Heart left ventricle (tissue), 16 donors: ENCODE measurements around the gene ZCCHC13. TPM values are rescaled to one million over a fixed set of nuclear protein-coding genes. Genes with fewer than 3 reads are reported as not detected.

Experiments
- ATAC-seq, 4 donors: fragments of 200-7000 bp; cut with Tn5 transposase; one replicate each; pipeline ENCODE4 v1.9.1; 2020 to 2022; ENCODE audit warnings: moderate library complexity in 4 of 4, mild to moderate bottlenecking in 3 of 4, moderate number of reproducible peaks in 1 of 4
- DNase-seq, 5 donors: peaks; one replicate each; pipeline ENCODE4 v3.0.0-alpha.2; 2020
- H3K27ac ChIP-seq, 12 donors: fragments of 200-600 bp; sonication (generic) in 4 of 12; one replicate each; pipeline versions ENCODE4 v1.5.0 to v1.8.0; 2016 to 2022; ENCODE audit warnings: mild to moderate bottlenecking in 2 of 12
- H3K27me3 ChIP-seq, 9 donors: fragments of 200-600 bp; sonication (generic) in 2 of 9; one replicate each; pipeline versions ENCODE4 v1.5.1 to v1.8.0; 2016 to 2022; ENCODE audit warnings: mild to moderate bottlenecking in 3 of 9
- H3K36me3 ChIP-seq, 9 donors: fragments of 200-600 bp; sonication (generic) in 2 of 9; one replicate each; pipeline versions ENCODE4 v1.5.0 to v1.8.0; 2018 to 2022; ENCODE audit warnings: mild to moderate bottlenecking in 2 of 9
- H3K4me1 ChIP-seq, 12 donors: fragments of 200-600 bp; sonication (generic) in 4 of 12; one replicate each; pipeline versions ENCODE4 v1.5.0 to v1.8.0; 2016 to 2022; ENCODE audit warnings: mild to moderate bottlenecking in 3 of 12
- H3K4me3 ChIP-seq, 12 donors: fragments of 200-600 bp; sonication (generic) in 4 of 12; one replicate each; pipeline versions ENCODE4 v1.5.0 to v1.8.0; 2017 to 2022; ENCODE audit warnings: mild to moderate bottlenecking in 9 of 12, moderate library complexity in 4 of 12
- H3K9me3 ChIP-seq, 12 donors: fragments of 200-600 bp; sonication (generic) in 4 of 12; one replicate each; pipeline versions ENCODE4 v1.5.0 to v1.8.0; 2016 to 2022; ENCODE audit warnings: mild to moderate bottlenecking in 1 of 12
- CTCF ChIP-seq, 12 donors: fragments of 200-600 bp; sonication (generic) in 4 of 12; IDR thresholded peaks; one replicate each; pipeline versions ENCODE4 v1.5.0 to v1.8.0; 2018 to 2022; ENCODE audit warnings: antibody characterized with exemption in 12 of 12, mild to moderate bottlenecking in 5 of 12
- POLR2A ChIP-seq, 2 donors: fragments of 450-650 bp; IDR thresholded peaks; one replicate each; pipeline ENCODE4 v1.6.1; 2017; ENCODE audit warnings: antibody characterized with exemption in 2 of 2, mild to moderate bottlenecking in 2 of 2, moderate library complexity in 2 of 2
- WGBS, 4 donors: extraction: QIAGEN DNeasy Blood & Tissue Kit in 2 of 4; methylation state at CpG; one replicate each; pipeline versions ENCODE4 v1.1.5 to v1.1.7; 2013 to 2018; 5-methylcytosine and 5-hydroxymethylcytosine counted together
- intact Hi-C, 10 donors: fragments of 100-400 bp; cut with DNase I; formaldehyde crosslinking; loops; one replicate each; pipeline versions ENCODE4 v1.11.1 to v1.14.2; 2022
- microRNA counts, 2 donors: library from miRNA; unstranded; fragments of <30 nt; microRNA quantifications; one replicate each; lab custom pipeline; 2016
- microRNA-seq, 4 donors: library from miRNA; unstranded; fragments of <30 nt; microRNA quantifications; one replicate each; pipeline versions ENCODE4 to v1.2.0, GENCODE V29; 2017 to 2020
- polyA plus RNA-seq, 2 donors: library from polyadenylated mRNA; stranded (reverse); fragments of 200-250 nt; gene quantifications; one replicate each; pipeline ENCODE4 v1.2.3, GENCODE V29; 2013
- total RNA-seq, 9 donors: library from RNA; depleted of rRNA in 2 of 9; stranded (reverse); fragments of >200 nt in 2 of 9; fragmentation: NEBNext Ultra II Directional in 3 of 9; extraction: Animal tissue kit (Norgen Biotek cat#: 25700) in 3 of 9; gene quantifications; one replicate each; pipeline versions ENCODE4 v1.1.0 to v1.2.4, GENCODE V29; 2016 to 2023
- donor health status: ischemic (EF 13 %, LVEDD 7.1; RV severe dilation, severe dysfunction).
- donor health status: healthy with polysubstance abuse.
- donor health status: DM: no; HTN: yes; CAD: no.
- donor health status: DM: no; HTN: no; CAD: no.
- donor health status: ischemic (EF 25% LVEDD 6.9; RV normal size, moderate dysfunction).
- donor health status: ischemic (EF 25% LVEDD 5.7; RV mildly dilated, moderate dysfunction).
- donor health status: healthy.
- donor health status: DM: yes; HTN: yes; CAD: no.
- donor health status: ischemic (EF 35%, LVEDD 5.7; RV mildly dilated, moderate dysfunction).
- donor health status: nonischemic (EF 11% LVEDD 7.7; RV severe dilation, severe dysfunction).
- donor health status: DM: yes; HTN: yes; CAD: no.
- donor health status: PGD.
- donor health status: ischemic (EF 29% LVEDD 5.4; RV normal size, mild dysfunction).
- donor health status: nonischemic (EF 23%, LVEDD 6.1; RV moderate dilation, normal function).

The ZCCHC13 gene
- total and polyA plus RNA-seq, 11 donors: not detected

- H3K27ac ChIP-seq: no peak overlapping the region
- intact Hi-C loops: no loop called here
- no peaks in the 10 kb centered on the region for H3K4me1 ChIP-seq
- H3K27me3 ChIP-seq: peaks cover 0 to 19% (median 0%) of the 10 kb centered on the region in 9 donors
- DNase-seq (no peak), ATAC-seq (no peak)
- H3K9me3 ChIP-seq: no peaks in the 10 kb centered on the region
- H3K4me3 ChIP-seq: no peak overlapping the region
- no peaks in the 10 kb centered on the region for H3K36me3 ChIP-seq
- 53 to 74% (median 70%) methylated on average over 4 of the region's 4 CpGs for whole genome bisulfite sequencing, 4 donors
- TF ChIP-seq CTCF (IDR thresholded peaks at IDR 0.05): no peak
- no peak for TF ChIP-seq POLR2A (IDR thresholded peaks at IDR 0.05)
Measured at GRCh38 chrX:74351760-74352159, 47.8 kb downstream of the ZCCHC13 start.

- Histone ChIP-seq H3K27ac (no peak overlapping the region), H3K27me3 (peaks cover 0 to 19% (median 0%) of the 10 kb centered on the region in 9 donors), H3K4me1 (no peaks in the 10 kb centered on the region), H3K36me3 (no peaks in the 10 kb centered on the region), H3K9me3 (no peaks in the 10 kb centered on the region), H3K4me3 (no peak overlapping the region)
- ATAC-seq (no peak), DNase-seq (no peak)
- WGBS, 4 donors: 50 to 88% (median 77%) methylated on average over 1 of the region's 1 CpG
- no peak for TF ChIP-seq POLR2A (IDR thresholded peaks at IDR 0.05)
- TF ChIP-seq CTCF (IDR thresholded peaks at IDR 0.05): no peak
- intact Hi-C loops: no loop called here
Measured at GRCh38 chrX:74353984-74354383, 50.0 kb downstream of the ZCCHC13 start.

MicroRNAs within 50 kb of the gene (microRNA counts, 767-probe panel; counts per million panel counts)
- microRNA hsa-miR-374a-5p (lab: Ali Mortazavi, UCI) (3,994 to 4,340 counts per million in 2 donors), microRNA hsa-miR-545-3p (lab: Ali Mortazavi, UCI) (71.6 to 758 counts per million in 2 donors)

Small RNAs within 50 kb of the gene (microRNA-seq; reads per million reads assigned to microRNA genes)
- 118 to 417 (median 238) reads per million in 4 donors for gene MIR374A
- 1.4 to 4.0 (median 2.1) reads per million in 4 donors for gene MIR545

Other genes starting within 250 kb of the ZCCHC13 start
- gene SLC16A2, start 117.3 kb downstream of the ZCCHC13 start, total RNA-seq: 10 to 100 TPM in 2 of 9 donors, 1 to 10 TPM in 7; 4.7 to 12.1 (median 7.2) TPM
- 1 to 10 TPM; 2.2 to 7.7 TPM for gene SLC16A2, start 117.3 kb downstream of the ZCCHC13 start, polyA plus RNA-seq